ENCODE measurements around the gene AMIGO2.

- TF ChIP-seq POLR2A (IDR thresholded peaks at IDR 0.05) (no peak), CTCF (IDR thresholded peaks at IDR 0.05) (no peak)
These were observed 7.4 kb upstream of the AMIGO2 start for GRCh38 chr12:47087088-47087688.

Data from body of pancreas (tissue), 4 donors.